Measurements from ENCODE around the gene OR10S1.
"Not testable (repeated sequence)": the region's sequence is repeated elsewhere in the genome, so short reads cannot be mapped to it uniquely, and the experiment has no call there.

Gene OR10S1

GRCh38 chr11:123977731-123978347 lies at the start of gene OR10S1:
Gene OR10S1, minus strand, starts transcription at chr11:123977781. Its CDS starts 117 bp downstream, at chr11:123977664.
- DNase-seq, result no peak

- DNase-seq, result no peak
These were observed 48.9 kb upstream of the OR10S1 start, which contains the start of gene OR10G8 for GRCh38 chr11:124026498-124026897. Gene OR10G8, plus strand, starts transcription at chr11:124026798. Its CDS starts 2,825 bp downstream, at chr11:124029623.

- DNase-seq, result not testable (repeated sequence)
These were observed 38.3 kb upstream of the OR10S1 start for GRCh38 chr11:124015837-124016236.

- no peak for DNase-seq
These were observed 35.1 kb upstream of the OR10S1 start, which contains the start of gene OR10G4 for GRCh38 chr11:124012697-124013096. Gene OR10G4, plus strand, starts transcription at chr11:124012997. Its CDS starts 2,578 bp downstream, at chr11:124015575.

- no peak for DNase-seq
These were observed 17.5 kb upstream of the OR10S1 start, which contains the start of gene OR10G6 for GRCh38 chr11:123995119-123995518. Gene OR10G6, minus strand, starts transcription at chr11:123995161. Its CDS starts 0 bp downstream, at chr11:123995161.

GRCh38 chr11:123979311-123979710 lies 1.7 kb upstream of the OR10S1 start:
- no peak for DNase-seq

GRCh38 chr11:123976770-123977560 lies 616 bp downstream of the OR10S1 start:
- DNase-seq, result no peak

- DNase-seq, result no peak
These were observed 3.8 kb downstream of the OR10S1 start for GRCh38 chr11:123973816-123974215.

- DNase-seq, result no peak
These were observed 20.8 kb downstream of the OR10S1 start for GRCh38 chr11:123956752-123957151.

GRCh38 chr11:123945132-123945531 lies 32.4 kb downstream of the OR10S1 start:
- no peak for DNase-seq

GRCh38 chr11:123943738-123944137 lies 33.8 kb downstream of the OR10S1 start, which contains the start of gene OR6T1:
Gene OR6T1, minus strand, starts transcription at chr11:123943838. Its CDS starts 0 bp downstream, at chr11:123943838.
- no peak for DNase-seq

GRCh38 chr11:123942413-123942812 lies 35.2 kb downstream of the OR10S1 start:
- no peak for DNase-seq

- no peak for DNase-seq
These were observed 38.3 kb downstream of the OR10S1 start, which contains the start of gene OR4D5 for GRCh38 chr11:123939317-123939716. Gene OR4D5, plus strand, starts transcription at chr11:123939617. Its CDS starts 0 bp downstream, at chr11:123939617.

Measured in NCI-H446 treated with DMSO at 0.1 percent for 48 hours (cell line).